Measurements from ENCODE around the gene KCNN3. TPM values are rescaled to one million over a fixed set of nuclear protein-coding genes. Genes with fewer than 3 reads are reported as not detected.

KCNN3 gene
- total RNA-seq, 6 donors from 2014 or later, result 2.7 to 6.6 (median 3.7) TPM

- H3K27ac ChIP-seq, result no peak overlapping the region
- no peaks in the 10 kb centered on the region for H3K36me3 ChIP-seq
- DNase-seq (no peak), ATAC-seq (ENCODE audit: low FRiP score in 2 of 2) (no peak)
- WGBS, 2 donors, result 68 to 77% methylated on average over 3 of the region's 3 CpGs
- H3K4me3 ChIP-seq, result no peak overlapping the region
- H3K27me3 ChIP-seq, result no peaks in the 10 kb centered on the region
- no peaks in the 10 kb centered on the region for H3K9me3 ChIP-seq
- no peaks in the 10 kb centered on the region for H3K4me1 ChIP-seq
- TF ChIP-seq CTCF (IDR thresholded peaks at IDR 0.05) (no peak), POLR2A (IDR thresholded peaks at IDR 0.05) (no peak), EP300 (IDR thresholded peaks at IDR 0.05) (no peak), POLR2AphosphoS5 (IDR thresholded peaks at IDR 0.05) (no peak)
Observed at GRCh38 chr1:154659823-154660592, 210.1 kb downstream of the KCNN3 start.

GRCh38 chr1:154657556-154657955 lies 212.5 kb downstream of the KCNN3 start:
- H3K36me3 ChIP-seq, result no peaks in the 10 kb centered on the region
- ATAC-seq (ENCODE audit: low FRiP score in 2 of 2) (no peak), DNase-seq (no peak)
- no peaks in the 10 kb centered on the region for H3K4me1 ChIP-seq
- H3K27ac ChIP-seq, result no peak overlapping the region
- TF ChIP-seq POLR2A (IDR thresholded peaks at IDR 0.05) (no peak), CTCF (IDR thresholded peaks at IDR 0.05) (no peak), EP300 (IDR thresholded peaks at IDR 0.05) (no peak), POLR2AphosphoS5 (IDR thresholded peaks at IDR 0.05) (no peak)
- 31 to 43% methylated on average over 2 of the region's 2 CpGs for WGBS, 2 donors
- H3K27me3 ChIP-seq, result no peaks in the 10 kb centered on the region
- no peaks in the 10 kb centered on the region for H3K9me3 ChIP-seq
- H3K4me3 ChIP-seq, result no peak overlapping the region

GRCh38 chr1:154652893-154653292 lies 217.2 kb downstream of the KCNN3 start:
- Histone ChIP-seq H3K4me3 (no peak overlapping the region), H3K9me3 (no peaks in the 10 kb centered on the region), H3K4me1 (no peaks in the 10 kb centered on the region), H3K27me3 (no peaks in the 10 kb centered on the region), H3K36me3 (no peaks in the 10 kb centered on the region), H3K27ac (no peak overlapping the region)
- no peak for ATAC-seq (ENCODE audit: low FRiP score in 2 of 2)
- TF ChIP-seq POLR2AphosphoS5 (IDR thresholded peaks at IDR 0.05) (no peak), EP300 (IDR thresholded peaks at IDR 0.05) (no peak), CTCF (IDR thresholded peaks at IDR 0.05) (no peak), POLR2A (IDR thresholded peaks at IDR 0.05) (no peak)
- DNase-seq, result no peak

Other genes starting within 250 kb of the KCNN3 start
- 10 to 100 TPM in 5 of 6 donors, 1 to 10 TPM in 1; 9.4 to 51.6 (median 29.8) TPM for gene PMVK, start 66.4 kb upstream of the KCNN3 start, total RNA-seq
- gene PBXIP1, start 85.8 kb upstream of the KCNN3 start, total RNA-seq, result 100 to 1,000 TPM in 1 of 6 donors, 10 to 100 TPM in 5; 72.1 to 108 (median 83.7) TPM
- 10 to 100 TPM; 20.1 to 41.9 (median 27.5) TPM for gene PYGO2, start 91.5 kb upstream of the KCNN3 start, total RNA-seq
- 100 to 1,000 TPM in 1 of 6 donors, 10 to 100 TPM in 5; 55.5 to 130 (median 69.1) TPM for gene SHC1, start 100.5 kb upstream of the KCNN3 start, total RNA-seq
- gene CKS1B, start 104.4 kb upstream of the KCNN3 start, total RNA-seq, result 10 to 100 TPM in 5 of 6 donors, 1 to 10 TPM in 1; 9.9 to 31.1 (median 22.5) TPM
- 10 to 100 TPM; 15.6 to 62.9 (median 29.8) TPM for gene FLAD1, start 113.1 kb upstream of the KCNN3 start, total RNA-seq
- 1 to 10 TPM in 1 of 6 donors, under 1 TPM in 1, not detected in 4; 0.57 to 1.0 TPM for gene LENEP, start 123.3 kb upstream of the KCNN3 start, total RNA-seq
- gene ZBTB7B, start 132.5 kb upstream of the KCNN3 start, total RNA-seq, result 10 to 100 TPM; 43.9 to 88.2 (median 66.2) TPM
- 1 to 10 TPM in 4 of 6 donors, under 1 TPM in 2; 0.49 to 2.1 (median 1.1) TPM for gene DCST2, start 163.5 kb upstream of the KCNN3 start, total RNA-seq
- under 1 TPM in 1 of 6 donors, not detected in 5; 0.89 TPM for gene DCST1, start 163.5 kb upstream of the KCNN3 start, total RNA-seq
- 100 to 1,000 TPM in 4 of 6 donors, 10 to 100 TPM in 2; 52.1 to 246 (median 106) TPM for gene ADAM15, start 181.0 kb upstream of the KCNN3 start, total RNA-seq
- gene EFNA4, start 193.5 kb upstream of the KCNN3 start, total RNA-seq, result 1 to 10 TPM; 2.8 to 8.1 (median 7.0) TPM
- 1 to 10 TPM in 4 of 6 donors, under 1 TPM in 2; 0.33 to 2.1 (median 1.4) TPM for gene EFNA3, start 208.6 kb upstream of the KCNN3 start, total RNA-seq